ENCODE measurements around the gene CLEC5A. TPM values are rescaled to one million over a fixed set of nuclear protein-coding genes. Genes with fewer than 3 reads are reported as not detected.

The CLEC5A gene
- total and polyA plus RNA-seq, 2 of the 8 experiments (the other 6 are each of a cell fraction or from before 2014, with no cell fraction given), result not detected

DNA sequence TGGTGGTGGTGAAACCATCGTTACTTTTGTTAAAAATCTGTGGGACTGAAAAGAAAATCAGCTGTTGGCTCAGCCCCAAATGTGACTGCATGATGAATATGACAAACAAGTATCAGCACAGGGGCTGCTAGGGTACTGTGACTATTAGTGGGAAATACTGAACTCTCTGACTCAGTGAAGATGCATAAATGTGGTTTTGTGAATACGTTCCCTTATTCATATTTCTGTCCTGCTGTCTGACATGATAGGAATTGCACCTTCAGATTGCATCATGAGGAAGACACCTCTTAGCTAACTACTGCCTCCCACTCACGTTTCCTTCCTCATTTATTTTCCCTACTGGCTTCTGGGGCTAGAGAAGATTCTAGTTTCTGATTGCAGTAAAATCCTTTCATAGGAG is 1.4 kb downstream of the CLEC5A start (continued):
- TF ChIP-seq, protein P1, sequence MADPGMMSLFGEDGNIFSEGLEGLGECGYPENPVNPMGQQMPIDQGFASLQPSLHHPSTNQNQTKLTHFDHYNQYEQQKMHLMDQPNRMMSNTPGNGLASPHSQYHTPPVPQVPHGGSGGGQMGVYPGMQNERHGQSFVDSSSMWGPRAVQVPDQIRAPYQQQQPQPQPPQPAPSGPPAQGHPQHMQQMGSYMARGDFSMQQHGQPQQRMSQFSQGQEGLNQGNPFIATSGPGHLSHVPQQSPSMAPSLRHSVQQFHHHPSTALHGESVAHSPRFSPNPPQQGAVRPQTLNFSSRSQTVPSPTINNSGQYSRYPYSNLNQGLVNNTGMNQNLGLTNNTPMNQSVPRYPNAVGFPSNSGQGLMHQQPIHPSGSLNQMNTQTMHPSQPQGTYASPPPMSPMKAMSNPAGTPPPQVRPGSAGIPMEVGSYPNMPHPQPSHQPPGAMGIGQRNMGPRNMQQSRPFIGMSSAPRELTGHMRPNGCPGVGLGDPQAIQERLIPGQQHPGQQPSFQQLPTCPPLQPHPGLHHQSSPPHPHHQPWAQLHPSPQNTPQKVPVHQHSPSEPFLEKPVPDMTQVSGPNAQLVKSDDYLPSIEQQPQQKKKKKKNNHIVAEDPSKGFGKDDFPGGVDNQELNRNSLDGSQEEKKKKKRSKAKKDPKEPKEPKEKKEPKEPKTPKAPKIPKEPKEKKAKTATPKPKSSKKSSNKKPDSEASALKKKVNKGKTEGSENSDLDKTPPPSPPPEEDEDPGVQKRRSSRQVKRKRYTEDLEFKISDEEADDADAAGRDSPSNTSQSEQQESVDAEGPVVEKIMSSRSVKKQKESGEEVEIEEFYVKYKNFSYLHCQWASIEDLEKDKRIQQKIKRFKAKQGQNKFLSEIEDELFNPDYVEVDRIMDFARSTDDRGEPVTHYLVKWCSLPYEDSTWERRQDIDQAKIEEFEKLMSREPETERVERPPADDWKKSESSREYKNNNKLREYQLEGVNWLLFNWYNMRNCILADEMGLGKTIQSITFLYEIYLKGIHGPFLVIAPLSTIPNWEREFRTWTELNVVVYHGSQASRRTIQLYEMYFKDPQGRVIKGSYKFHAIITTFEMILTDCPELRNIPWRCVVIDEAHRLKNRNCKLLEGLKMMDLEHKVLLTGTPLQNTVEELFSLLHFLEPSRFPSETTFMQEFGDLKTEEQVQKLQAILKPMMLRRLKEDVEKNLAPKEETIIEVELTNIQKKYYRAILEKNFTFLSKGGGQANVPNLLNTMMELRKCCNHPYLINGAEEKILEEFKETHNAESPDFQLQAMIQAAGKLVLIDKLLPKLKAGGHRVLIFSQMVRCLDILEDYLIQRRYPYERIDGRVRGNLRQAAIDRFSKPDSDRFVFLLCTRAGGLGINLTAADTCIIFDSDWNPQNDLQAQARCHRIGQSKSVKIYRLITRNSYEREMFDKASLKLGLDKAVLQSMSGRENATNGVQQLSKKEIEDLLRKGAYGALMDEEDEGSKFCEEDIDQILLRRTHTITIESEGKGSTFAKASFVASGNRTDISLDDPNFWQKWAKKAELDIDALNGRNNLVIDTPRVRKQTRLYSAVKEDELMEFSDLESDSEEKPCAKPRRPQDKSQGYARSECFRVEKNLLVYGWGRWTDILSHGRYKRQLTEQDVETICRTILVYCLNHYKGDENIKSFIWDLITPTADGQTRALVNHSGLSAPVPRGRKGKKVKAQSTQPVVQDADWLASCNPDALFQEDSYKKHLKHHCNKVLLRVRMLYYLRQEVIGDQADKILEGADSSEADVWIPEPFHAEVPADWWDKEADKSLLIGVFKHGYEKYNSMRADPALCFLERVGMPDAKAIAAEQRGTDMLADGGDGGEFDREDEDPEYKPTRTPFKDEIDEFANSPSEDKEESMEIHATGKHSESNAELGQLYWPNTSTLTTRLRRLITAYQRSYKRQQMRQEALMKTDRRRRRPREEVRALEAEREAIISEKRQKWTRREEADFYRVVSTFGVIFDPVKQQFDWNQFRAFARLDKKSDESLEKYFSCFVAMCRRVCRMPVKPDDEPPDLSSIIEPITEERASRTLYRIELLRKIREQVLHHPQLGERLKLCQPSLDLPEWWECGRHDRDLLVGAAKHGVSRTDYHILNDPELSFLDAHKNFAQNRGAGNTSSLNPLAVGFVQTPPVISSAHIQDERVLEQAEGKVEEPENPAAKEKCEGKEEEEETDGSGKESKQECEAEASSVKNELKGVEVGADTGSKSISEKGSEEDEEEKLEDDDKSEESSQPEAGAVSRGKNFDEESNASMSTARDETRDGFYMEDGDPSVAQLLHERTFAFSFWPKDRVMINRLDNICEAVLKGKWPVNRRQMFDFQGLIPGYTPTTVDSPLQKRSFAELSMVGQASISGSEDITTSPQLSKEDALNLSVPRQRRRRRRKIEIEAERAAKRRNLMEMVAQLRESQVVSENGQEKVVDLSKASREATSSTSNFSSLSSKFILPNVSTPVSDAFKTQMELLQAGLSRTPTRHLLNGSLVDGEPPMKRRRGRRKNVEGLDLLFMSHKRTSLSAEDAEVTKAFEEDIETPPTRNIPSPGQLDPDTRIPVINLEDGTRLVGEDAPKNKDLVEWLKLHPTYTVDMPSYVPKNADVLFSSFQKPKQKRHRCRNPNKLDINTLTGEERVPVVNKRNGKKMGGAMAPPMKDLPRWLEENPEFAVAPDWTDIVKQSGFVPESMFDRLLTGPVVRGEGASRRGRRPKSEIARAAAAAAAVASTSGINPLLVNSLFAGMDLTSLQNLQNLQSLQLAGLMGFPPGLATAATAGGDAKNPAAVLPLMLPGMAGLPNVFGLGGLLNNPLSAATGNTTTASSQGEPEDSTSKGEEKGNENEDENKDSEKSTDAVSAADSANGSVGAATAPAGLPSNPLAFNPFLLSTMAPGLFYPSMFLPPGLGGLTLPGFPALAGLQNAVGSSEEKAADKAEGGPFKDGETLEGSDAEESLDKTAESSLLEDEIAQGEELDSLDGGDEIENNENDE (IDR thresholded peaks at IDR 0.05; ENCODE audit: insufficient replicate concordance, low read length), result no peak
- TF ChIP-seq GTF2F1 (IDR thresholded peaks at IDR 0.05; ENCODE audit: borderline replicate concordance, low read depth, low read length) (no peak), CREB1 (IDR thresholded peaks at IDR 0.05) (no peak), HDAC2 (IDR thresholded peaks at IDR 0.05; ENCODE audit: borderline replicate concordance in 1 of 2, low read depth in 2 of 2, low read length in 2 of 2) (no peak), SIX5 (IDR thresholded peaks at IDR 0.05; ENCODE audit: low read depth, low read length) (no peak), TAF1 (IDR thresholded peaks at IDR 0.05; ENCODE audit: low read depth, low read length) (no peak)
- TF ChIP-seq, protein P2, sequence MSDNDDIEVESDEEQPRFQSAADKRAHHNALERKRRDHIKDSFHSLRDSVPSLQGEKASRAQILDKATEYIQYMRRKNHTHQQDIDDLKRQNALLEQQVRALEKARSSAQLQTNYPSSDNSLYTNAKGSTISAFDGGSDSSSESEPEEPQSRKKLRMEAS (IDR thresholded peaks at IDR 0.05), result no peak
